NCI-H1436 treated with DMSO at 0.1 percent for 48 hours (cell line): Measurements from ENCODE around the gene ZNF345.

ENCODE experiments used
- DNase-seq: peaks from one replicate; lab custom pipeline; 2025; lab: John Stamatoyannopoulos, UW

The ZNF345 gene

DNA sequence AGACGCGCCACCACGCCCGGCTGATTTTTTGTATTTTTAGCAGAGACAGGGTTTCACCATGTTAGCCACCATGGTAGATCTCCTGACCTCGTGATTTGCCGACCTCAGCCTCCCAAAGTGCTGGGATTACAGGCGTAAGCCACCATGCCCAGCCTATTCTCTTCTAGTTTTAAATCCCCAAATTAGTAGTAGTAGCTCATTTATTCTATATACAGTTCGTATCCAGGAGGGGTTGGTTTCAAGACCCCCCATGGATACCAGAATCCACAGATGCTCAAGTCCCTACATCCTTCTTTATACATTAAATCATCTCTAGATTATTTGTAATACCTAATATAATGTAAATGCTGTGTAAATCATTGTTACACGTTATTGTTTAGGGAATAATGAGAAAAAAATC, 67.4 kb downstream of the ZNF345 start:
- no peak for DNase-seq
